K562 (cell line): ENCODE results near the gene IGSF3. TPM values are rescaled to one million over a fixed set of nuclear protein-coding genes. Genes with fewer than 3 reads are reported as not detected.
A peak's percentile ranks its signal among the peaks of the same experiment; 100 is the strongest.

ENCODE experiments used
- ATF4 ChIP-seq: fragments of 450-650 bp; formaldehyde crosslinking; IDR thresholded peaks from 2 replicates; pipeline ENCODE4 v1.4.0; 2022; ENCODE audit warnings: mild to moderate bottlenecking, moderate library complexity
- HDGF ChIP-seq: fragments of 450-650 bp; IDR thresholded peaks from 2 replicates; pipeline ENCODE4 v1.6.1; 2016
- JUNB ChIP-seq: fragments of 450-650 bp; formaldehyde crosslinking; conservative IDR thresholded peaks from 2 replicates; pipeline ENCODE4 v1.4.0; 2020; ENCODE audit warnings: mild to moderate bottlenecking
- KDM5B ChIP-seq: fragments of 200-600 bp; sonication (generic); IDR thresholded peaks from 2 replicates; pipeline ENCODE4 v1.6.1; 2012; ENCODE audit warnings: low read depth, mild to moderate bottlenecking, moderate library complexity, low read length, control low read depth, inconsistent platforms; ENCODE audit not compliant: insufficient replicate concordance
- NKRF ChIP-seq: fragments of 450-650 bp; IDR thresholded peaks from 2 replicates; pipeline ENCODE4 v1.6.1; 2016; ENCODE audit warnings: borderline replicate concordance
- PKNOX1 ChIP-seq: fragments of 450-650 bp; IDR thresholded peaks from 2 replicates; pipeline ENCODE4 v1.6.1; 2016
- U2AF2 ChIP-seq: fragments of 200-400 bp; formaldehyde crosslinking; optimal IDR thresholded peaks from 2 replicates; pipeline ENCODE3; 2017; ENCODE audit warnings: low read depth, mild to moderate bottlenecking, low read length
- ZBTB12 ChIP-seq: fragments of 250-450 bp; sonication (Bioruptor Pico); IDR thresholded peaks from 2 replicates; pipeline ENCODE4 v1.4.0; 2020
- ZBTB34 ChIP-seq: fragments of 250-450 bp; sonication (Bioruptor Pico); IDR thresholded peaks from 2 replicates; pipeline ENCODE4 v1.8.0; 2021; ENCODE audit warnings: mild to moderate bottlenecking, moderate library complexity
- ZBTB7A ChIP-seq: IDR thresholded peaks from 2 replicates; pipeline ENCODE4 v1.6.1; 2011; ENCODE audit warnings: low read depth, mild to moderate bottlenecking, low read length, moderate library complexity, borderline replicate concordance; ENCODE audit not compliant: control insufficient read depth
- ZNF318 ChIP-seq, 2 experiments: fragments of 450-650 bp; IDR thresholded peaks; 2 replicates each; pipeline ENCODE4 v1.6.1; 2016; ENCODE audit warnings: mild to moderate bottlenecking in 2 of 2, borderline replicate concordance in 1 of 2, low read depth in 1 of 2, moderate library complexity in 1 of 2
- polyA plus RNA-seq, 8 experiments: library from polyadenylated mRNA; depleted of rRNA in 4 of 8; stranded (reverse) in 5 of 8; unstranded in 3 of 8; fragments of >200 nt; fragmentation: Nextera tagmentation in 2 of 8; fragmentation: Illumina TruSeq in 1 of 8; extraction: Ambion mirVana in 2 of 8; extraction: Trizol in 1 of 8; gene quantifications; 2 replicates each; pipeline versions ENCODE4 v1.2.1 to v1.2.3, GENCODE V29; 2011 to 2014; ENCODE audit warnings: inconsistent platforms in 1 of 8, missing spikeins in 1 of 8
- total RNA-seq, 7 experiments: library from RNA; depleted of rRNA in 6 of 7; stranded (reverse); fragments of >200 nt in 6 of 7; fragmentation: Illumina TruSeq in 2 of 7; extraction: Trizol in 2 of 7; gene quantifications; 2 replicates each; pipeline versions ENCODE4 v1.2.1 to v1.2.3, GENCODE V29; 2011 to 2021; ENCODE audit warnings: low replicate concordance in 1 of 7

Gene IGSF3
- total and polyA plus RNA-seq, 9 of the 15 experiments (the other 6 are each of a cell fraction or from before 2014, with no cell fraction given), result 1.1 to 15.0 (median 8.3) TPM

- TF ChIP-seq NKRF, result peak; percentile 49; the same call in 1 of the 2 replicates
- no peak for TF ChIP-seq ZBTB7A
- TF ChIP-seq ZBTB34 (CRISPR knock-in tag), result no peak
- TF ChIP-seq ZNF318 (IDR thresholded peaks at IDR 0.05; ENCODE audit: borderline replicate concordance in 1 of 2, low read depth in 1 of 2), result no peak
- peak; percentile 92 for TF ChIP-seq HDGF
- TF ChIP-seq KDM5B, result no peak
- TF ChIP-seq PKNOX1, result peak; percentile 43
- no peak for TF ChIP-seq JUNB (CRISPR knock-in tag)
- TF ChIP-seq U2AF2, result no peak
- no peak for TF ChIP-seq ZBTB12 (CRISPR knock-in tag)
- 0 out of 2 replicates have a peak, but pooled peaks have one; percentile 12 for TF ChIP-seq ATF4 (CRISPR knock-in tag)
These were observed 97.7 kb downstream of the IGSF3 start (continued) for GRCh38 chr1:116569776-116570357.
